Measurements from ENCODE around the gene FBXO24. TPM values are rescaled to one million over a fixed set of nuclear protein-coding genes. Genes with fewer than 3 reads are reported as not detected.

FBXO24 gene
- total and polyA plus RNA-seq, 2 of the 4 experiments (the other 2 are of a cell fraction): 0.43 to 0.54 TPM

GRCh38 chr7:100623951-100624824 lies 38.1 kb downstream of the FBXO24 start:
- POLR2A ChIA-PET (ENCODE audit: unreplicated experiment): interaction anchor here (0.5 kb wide), 1 partner anchor 22 kb away, joined by 4 read pairs; the partner anchor contains the start of gene PCOLCE
- H3K27ac ChIP-seq (ENCODE audit: insufficient read depth, low read length): no peak overlapping the region
- H3K9me1 ChIP-seq (ENCODE audit: insufficient read depth, low read length): peaks cover 7% of the 10 kb centered on the region
- H4K5ac ChIP-seq (ENCODE audit: low read depth, low read length): no peak overlapping the region
- no peak overlapping the region for H2AFZ ChIP-seq (replicated peaks; ENCODE audit: low read length, poor library complexity)
- ATAC-seq (ENCODE audit: low read depth) (no peak), DNase-seq (no peak)
- H2BK5ac ChIP-seq (ENCODE audit: low read depth, low read length, poor library complexity, severe bottlenecking): no peak overlapping the region
- H2AK5ac ChIP-seq (ENCODE audit: low read depth, low read length): no peak overlapping the region
- no peak overlapping the region for H3K23ac ChIP-seq (ENCODE audit: low read depth, low read length)
- H3K27me3 ChIP-seq (ENCODE audit: control insufficient read depth, insufficient read depth, low read length): no peaks in the 10 kb centered on the region
- H2AK9ac ChIP-seq (replicated peaks; ENCODE audit: low read depth, low read length, poor library complexity): no peak overlapping the region
- no peak overlapping the region for H3K56ac ChIP-seq (ENCODE audit: extremely low read depth, insufficient read depth, low read length)
- H3K79me1 ChIP-seq (ENCODE audit: low read depth in 1 of 2, low read length in 2 of 2): no peaks in the 10 kb centered on the region
- peaks cover 4% of the 10 kb centered on the region for H3K36me3 ChIP-seq (ENCODE audit: control insufficient read depth, insufficient read depth, low read length)
- H3K4ac ChIP-seq (ENCODE audit: low read depth, low read length): no peak overlapping the region
- no peak overlapping the region for H4K8ac ChIP-seq (ENCODE audit: low read depth in 2 of 2, low read length in 2 of 2)
- no peak overlapping the region for H3K4me2 ChIP-seq (ENCODE audit: low read depth, low read length)
- H3K18ac ChIP-seq (ENCODE audit: low read depth, low read length): no peak overlapping the region
- BruUV-seq (replicated peaks): no TSS peak
- CTCF ChIA-PET: no interaction called here
- dilution Hi-C loops (cut with HindIII; ENCODE audit: low sequenced_read_pairs, unreplicated experiment): no loop called here
- no peaks in the 10 kb centered on the region for H3K9me3 ChIP-seq (ENCODE audit: control insufficient read depth, insufficient read depth, low read length)
- intact Hi-C loops (cut with micrococcal nuclease): no loop called here
- H3K4me1 ChIP-seq (ENCODE audit: control insufficient read depth, insufficient read depth, low read length): no peaks in the 10 kb centered on the region
- H4K20me1 ChIP-seq (ENCODE audit: insufficient read depth, low read length): no peaks in the 10 kb centered on the region; the same call in 1 of the 2 replicates
- no peak overlapping the region for H2BK120ac ChIP-seq (ENCODE audit: low read depth, low read length)
- in situ Hi-C loops (cut with MboI; ENCODE audit: low sequenced_read_pairs): no loop called here
- H3K4me3 ChIP-seq (ENCODE audit: insufficient read depth, low read depth, low read length): no peak overlapping the region
- 83% methylated on average over 5 of the region's 15 CpGs; no CpG with 5 or more reads in 1 of the 2 experiments for WGBS, 2 experiments (ENCODE audit: extremely low coverage in 2 of 2, insufficient read length in 1 of 2)
- H3K9ac ChIP-seq (ENCODE audit: low read depth, low read length): no peak overlapping the region
- H4K91ac ChIP-seq (ENCODE audit: insufficient read depth, low read depth, low read length): no peak overlapping the region
- H2BK20ac ChIP-seq (ENCODE audit: low read depth, low read length): no peak overlapping the region
- no peak overlapping the region for H2BK15ac ChIP-seq (ENCODE audit: low read depth, low read length)
- no peak overlapping the region for H3K14ac ChIP-seq (replicated peaks; ENCODE audit: low read depth, low read length)
- TF ChIP-seq RAD21 (IDR thresholded peaks at IDR 0.05; ENCODE audit: low read length): no peak
- TF ChIP-seq RCOR1 (IDR thresholded peaks at IDR 0.05; ENCODE audit: insufficient replicate concordance, low read length): no peak
- no peak for TF ChIP-seq MXI1 (IDR thresholded peaks at IDR 0.05; ENCODE audit: borderline replicate concordance, low read depth, low read length)
- no peak for TF ChIP-seq MAFK (IDR thresholded peaks at IDR 0.05; ENCODE audit: low read depth, low read length)
- TF ChIP-seq POLR2A (IDR thresholded peaks at IDR 0.05; ENCODE audit: low read depth, low read length): no peak
- TF ChIP-seq, protein P1, sequence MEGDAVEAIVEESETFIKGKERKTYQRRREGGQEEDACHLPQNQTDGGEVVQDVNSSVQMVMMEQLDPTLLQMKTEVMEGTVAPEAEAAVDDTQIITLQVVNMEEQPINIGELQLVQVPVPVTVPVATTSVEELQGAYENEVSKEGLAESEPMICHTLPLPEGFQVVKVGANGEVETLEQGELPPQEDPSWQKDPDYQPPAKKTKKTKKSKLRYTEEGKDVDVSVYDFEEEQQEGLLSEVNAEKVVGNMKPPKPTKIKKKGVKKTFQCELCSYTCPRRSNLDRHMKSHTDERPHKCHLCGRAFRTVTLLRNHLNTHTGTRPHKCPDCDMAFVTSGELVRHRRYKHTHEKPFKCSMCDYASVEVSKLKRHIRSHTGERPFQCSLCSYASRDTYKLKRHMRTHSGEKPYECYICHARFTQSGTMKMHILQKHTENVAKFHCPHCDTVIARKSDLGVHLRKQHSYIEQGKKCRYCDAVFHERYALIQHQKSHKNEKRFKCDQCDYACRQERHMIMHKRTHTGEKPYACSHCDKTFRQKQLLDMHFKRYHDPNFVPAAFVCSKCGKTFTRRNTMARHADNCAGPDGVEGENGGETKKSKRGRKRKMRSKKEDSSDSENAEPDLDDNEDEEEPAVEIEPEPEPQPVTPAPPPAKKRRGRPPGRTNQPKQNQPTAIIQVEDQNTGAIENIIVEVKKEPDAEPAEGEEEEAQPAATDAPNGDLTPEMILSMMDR (conservative IDR thresholded peaks at IDR 0.05; ENCODE audit: low read depth, low read length): no peak
- no peak for TF ChIP-seq NFE2L2 (IDR thresholded peaks at IDR 0.05; ENCODE audit: low read depth, low read length)
- no peak for TF ChIP-seq SMC3 (IDR thresholded peaks at IDR 0.05; ENCODE audit: low read depth, low read length)
- TF ChIP-seq, protein P2, sequence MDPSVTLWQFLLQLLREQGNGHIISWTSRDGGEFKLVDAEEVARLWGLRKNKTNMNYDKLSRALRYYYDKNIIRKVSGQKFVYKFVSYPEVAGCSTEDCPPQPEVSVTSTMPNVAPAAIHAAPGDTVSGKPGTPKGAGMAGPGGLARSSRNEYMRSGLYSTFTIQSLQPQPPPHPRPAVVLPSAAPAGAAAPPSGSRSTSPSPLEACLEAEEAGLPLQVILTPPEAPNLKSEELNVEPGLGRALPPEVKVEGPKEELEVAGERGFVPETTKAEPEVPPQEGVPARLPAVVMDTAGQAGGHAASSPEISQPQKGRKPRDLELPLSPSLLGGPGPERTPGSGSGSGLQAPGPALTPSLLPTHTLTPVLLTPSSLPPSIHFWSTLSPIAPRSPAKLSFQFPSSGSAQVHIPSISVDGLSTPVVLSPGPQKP (IDR thresholded peaks at IDR 0.05; ENCODE audit: borderline replicate concordance, low read depth, low read length): no peak
- no peak for TF ChIP-seq CHD1 (IDR thresholded peaks at IDR 0.05; ENCODE audit: low read depth, low read length)
- TF ChIP-seq BHLHE40 (IDR thresholded peaks at IDR 0.05; ENCODE audit: low read depth, low read length): no peak

All from IMR-90 (cell line).